ENCODE results near the gene VCL.
"Not testable (repeated sequence)": the region's sequence is repeated elsewhere in the genome, so short reads cannot be mapped to it uniquely, and the experiment has no call there.

The VCL gene

GRCh38 chr10:74047304-74047703 is 49.4 kb downstream of the VCL start:
- no peak for DNase-seq

DNA sequence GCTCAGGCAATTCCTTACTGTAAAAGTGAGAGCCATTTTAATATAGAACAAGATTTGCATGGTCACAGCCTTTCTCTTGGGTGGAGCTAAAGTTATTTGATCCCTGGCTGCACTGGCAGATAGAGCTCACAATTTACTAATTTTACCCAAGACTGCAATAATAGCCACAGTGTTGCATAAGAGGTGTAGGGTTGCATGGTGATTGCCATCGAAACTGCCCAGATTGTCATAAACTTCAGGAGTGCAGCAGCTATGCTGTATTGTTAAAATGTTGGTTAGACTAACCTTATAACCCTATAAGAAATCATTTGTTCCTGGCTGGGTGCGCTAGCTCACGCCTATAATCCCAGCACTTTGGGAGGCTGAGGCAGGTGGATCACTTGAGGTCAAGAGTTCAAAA is 50.0 kb downstream of the VCL start:
- no peak for DNase-seq

GRCh38 chr10:74048433-74048832 is 50.5 kb downstream of the VCL start:
- DNase-seq, result no peak

DNA sequence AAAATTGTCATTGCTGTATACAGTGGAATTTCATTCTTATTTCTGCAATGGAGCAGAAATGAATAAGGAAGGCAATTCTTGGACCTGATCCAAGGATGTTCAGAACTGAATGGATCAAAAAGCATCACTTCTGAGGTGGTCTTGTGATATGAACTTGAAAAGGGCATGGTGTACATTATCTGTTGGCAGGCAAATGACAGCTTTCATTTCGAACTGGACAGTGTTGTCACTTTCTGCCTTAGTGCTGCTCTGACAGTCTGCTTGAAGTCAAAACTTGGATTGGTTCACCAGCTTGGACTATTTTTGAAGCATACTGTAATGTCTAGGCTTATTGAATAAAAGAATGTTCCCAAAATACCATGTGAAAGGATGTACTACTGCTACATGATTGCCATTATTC is 52.0 kb downstream of the VCL start:
- DNase-seq, result no peak

DNA sequence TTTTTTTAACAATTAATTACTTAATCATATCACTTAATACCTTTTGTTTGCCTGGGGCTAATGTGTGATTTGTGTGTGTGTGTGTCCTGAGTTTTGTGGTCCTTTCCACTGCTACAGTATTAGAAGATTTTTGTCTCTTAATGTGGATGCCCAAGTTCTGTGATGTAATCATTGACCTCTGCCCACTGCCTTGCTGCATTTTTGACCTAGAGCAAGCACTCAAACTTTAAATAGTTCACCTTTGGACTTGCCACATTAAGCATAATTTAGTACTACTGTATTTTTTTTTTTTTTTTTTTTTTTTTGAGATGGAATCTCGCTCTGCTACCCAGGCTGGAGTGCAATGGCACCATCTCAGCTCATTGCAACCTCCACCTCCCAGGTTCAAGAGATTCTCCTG is 52.7 kb downstream of the VCL start:
- DNase-seq, result no peak

DNA sequence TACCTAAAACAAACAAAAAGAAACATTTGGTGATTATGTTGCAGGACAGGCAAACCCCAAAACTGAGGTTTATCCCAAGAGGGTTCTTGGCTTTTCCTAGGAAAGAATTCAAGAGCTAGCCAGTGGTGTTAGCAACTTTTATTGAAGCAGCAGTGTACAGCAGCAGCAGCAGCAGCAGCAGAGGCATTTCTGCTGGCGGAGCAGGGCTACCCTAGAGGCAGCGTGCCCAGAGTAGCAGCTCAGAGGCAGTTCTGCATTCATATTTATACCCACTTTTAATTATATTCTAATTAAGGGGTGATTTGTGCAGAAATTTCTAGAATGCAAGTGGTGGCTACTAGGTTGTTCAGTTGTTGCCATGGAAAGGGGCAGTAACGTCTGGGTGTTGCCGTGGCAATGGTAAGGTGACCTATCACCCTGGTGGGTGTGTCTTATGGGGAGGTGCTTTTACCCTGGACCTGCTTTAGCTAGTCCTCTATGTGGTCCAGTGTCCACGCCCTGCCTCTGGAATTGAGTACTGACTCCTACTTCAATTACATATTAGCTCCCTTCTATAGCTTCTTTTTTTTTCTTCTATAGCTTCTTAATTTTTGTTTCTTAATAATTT is 53.9 kb downstream of the VCL start:
- DNase-seq, result no peak

DNA sequence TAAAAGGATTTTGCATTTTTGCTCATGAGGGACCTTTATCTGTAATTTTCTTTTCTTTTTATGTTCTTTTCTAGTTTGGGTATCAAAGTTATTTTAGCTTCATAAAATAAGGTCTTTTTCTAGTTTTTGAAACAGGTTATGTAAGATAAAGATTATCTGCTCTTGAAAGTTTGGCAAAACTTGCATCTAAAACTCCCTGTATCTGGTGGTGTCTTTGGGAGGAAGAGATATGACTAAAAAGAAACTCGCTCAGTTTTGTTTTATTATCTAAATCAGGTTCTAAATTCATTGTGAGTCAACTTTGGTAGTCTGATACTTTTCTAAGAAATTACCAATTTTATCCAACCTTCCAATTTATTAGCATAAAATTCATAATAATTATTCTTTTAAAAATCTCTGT is 55.1 kb downstream of the VCL start:
- no peak for DNase-seq

- no peak for DNase-seq
Observed at GRCh38 chr10:74055383-74056049, 57.6 kb downstream of the VCL start.

DNA sequence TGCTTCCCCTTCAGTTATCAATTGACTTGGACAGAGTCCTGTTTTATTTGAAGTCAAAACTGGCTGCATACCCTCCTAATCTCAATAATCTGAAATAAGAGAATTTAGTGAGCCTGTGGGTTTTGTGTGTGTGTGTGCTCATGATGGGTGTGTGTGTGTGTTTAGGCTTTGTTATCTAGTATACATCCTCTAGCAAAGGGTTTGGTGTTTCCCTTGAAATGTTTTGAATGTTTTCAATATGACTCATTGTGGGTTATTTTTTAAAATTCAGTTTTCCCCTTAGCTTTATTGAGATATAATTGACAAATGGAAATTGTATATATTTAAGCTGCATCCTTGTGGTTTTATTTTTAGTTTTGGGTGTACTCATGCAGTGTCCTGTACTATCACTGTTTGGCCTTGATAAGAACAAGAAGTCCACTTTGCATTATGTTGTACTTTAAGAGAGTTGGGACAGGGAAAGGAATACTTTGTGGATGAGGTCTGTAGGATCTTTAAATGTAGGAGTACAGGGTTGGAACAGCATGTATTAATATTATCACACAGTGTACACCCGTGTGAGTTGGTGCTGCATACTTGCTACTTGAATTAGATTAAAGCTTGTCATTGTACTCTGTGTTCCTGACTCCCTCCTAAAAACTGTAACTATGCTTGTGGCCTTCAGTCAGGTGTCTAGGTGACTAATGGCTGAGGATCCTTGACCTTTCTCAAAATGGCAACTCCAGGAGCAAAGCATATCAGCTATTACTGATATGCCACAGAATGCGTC is 58.3 kb downstream of the VCL start:
- no peak for DNase-seq

DNA sequence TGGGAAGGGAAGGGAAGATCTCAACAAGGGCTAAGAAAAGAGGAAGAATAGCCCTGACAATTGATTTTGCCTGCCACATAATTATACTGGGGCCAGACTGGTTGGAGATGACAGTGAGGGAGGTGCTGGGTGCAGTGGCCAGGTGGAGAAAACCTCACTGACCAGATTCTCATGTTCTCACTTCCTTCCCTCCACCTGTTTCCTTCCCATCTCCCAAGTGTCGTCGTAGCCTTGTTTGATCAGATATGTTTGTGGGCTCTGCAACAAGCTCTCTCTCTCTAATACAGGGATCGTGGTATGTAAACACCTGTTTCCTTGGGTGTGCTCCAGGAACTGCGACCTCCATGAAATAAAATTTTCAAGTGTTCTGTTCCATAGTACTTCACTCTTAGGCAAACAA is 60.2 kb downstream of the VCL start:
- DNase-seq, result no peak

GRCh38 chr10:74058658-74059057 is 60.7 kb downstream of the VCL start:
- DNase-seq, result peak; percentile 52

- no peak for DNase-seq
Observed at GRCh38 chr10:74061104-74061503, 63.2 kb downstream of the VCL start.

- DNase-seq, result not testable (repeated sequence)
Observed at GRCh38 chr10:74061978-74062377, 64.1 kb downstream of the VCL start.

DNA sequence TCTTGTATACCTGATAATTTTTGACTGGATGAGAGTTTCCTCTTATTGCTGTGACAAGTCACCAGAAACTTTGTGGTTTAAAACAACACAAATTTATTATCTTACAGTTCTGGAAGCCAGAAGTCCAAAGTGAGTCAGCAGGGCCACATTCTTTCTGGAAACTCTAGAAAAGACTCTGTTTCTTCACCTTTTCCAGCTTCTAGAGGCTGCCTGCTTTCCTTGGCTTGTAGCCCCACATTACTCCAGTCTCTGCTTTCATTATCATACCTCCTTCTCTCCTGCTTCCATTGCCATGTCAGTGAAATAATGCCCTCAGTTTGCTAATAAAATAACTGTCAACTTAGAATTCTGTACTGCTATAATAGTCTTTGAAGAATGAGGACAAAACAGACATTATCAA is 65.3 kb downstream of the VCL start:
- no peak for DNase-seq

DNA sequence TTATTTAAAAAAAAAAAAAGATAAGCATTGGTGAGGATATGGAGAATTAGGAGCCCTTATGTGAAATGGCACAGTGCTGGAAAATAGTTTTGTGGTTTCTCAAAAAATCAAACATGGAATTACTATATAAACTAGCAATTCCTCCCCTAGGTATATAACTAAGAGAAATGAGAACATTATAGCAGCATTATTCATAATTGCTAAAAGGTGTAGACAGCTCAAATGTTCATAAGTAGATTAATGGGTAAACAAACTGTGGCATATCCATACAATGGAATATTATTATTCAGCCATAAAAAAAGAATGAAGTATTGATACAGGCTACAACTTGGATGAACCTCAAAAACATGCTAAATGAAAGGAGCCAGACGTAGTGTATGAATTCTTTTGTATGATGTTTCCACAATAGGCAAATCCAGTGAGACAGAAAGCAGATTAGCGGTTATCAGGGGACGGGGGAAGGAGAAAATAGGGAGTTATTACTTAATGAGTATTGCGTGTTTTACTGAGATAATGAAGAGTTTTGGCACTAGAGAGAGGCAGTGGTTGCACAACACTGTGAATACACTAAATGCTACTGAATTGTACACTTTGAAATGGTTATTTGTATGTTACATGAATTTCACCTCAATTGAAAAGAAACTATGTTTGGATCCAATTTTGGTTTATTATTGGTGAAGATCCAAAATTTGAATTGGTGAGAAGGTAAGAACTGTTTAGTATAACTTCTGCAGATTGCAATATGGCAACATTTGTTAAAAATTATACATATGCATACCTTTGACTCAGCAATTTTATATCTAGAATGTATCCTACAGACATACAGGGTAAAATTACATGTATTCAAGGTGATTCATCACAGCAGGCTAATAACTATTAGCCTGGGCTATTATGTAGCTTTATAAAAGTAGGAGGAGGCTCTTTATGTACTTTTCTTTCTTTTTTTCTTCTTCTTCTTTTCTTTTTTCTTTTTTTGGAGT is 69.7 kb downstream of the VCL start:
- DNase-seq, result no peak

DNA sequence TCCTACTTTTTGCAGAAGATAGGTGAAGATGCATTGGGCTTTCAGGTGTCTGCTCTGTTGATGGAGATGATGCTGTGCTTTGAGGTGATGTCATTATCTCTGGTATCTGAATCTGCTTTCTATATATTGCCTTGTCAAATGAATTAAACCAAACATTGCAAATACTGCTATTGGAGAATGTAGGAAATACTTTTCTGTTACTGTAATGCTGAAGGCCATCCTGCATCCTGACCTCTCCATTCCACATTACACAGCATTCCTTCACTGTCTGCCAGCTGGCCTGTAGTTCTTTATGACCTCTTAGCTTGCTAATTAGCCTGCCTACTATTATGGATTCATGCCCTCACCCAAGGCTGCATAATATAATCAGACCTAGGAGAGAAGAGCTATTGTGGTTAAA is 73.2 kb downstream of the VCL start:
- no peak for DNase-seq

GRCh38 chr10:74072503-74072902 is 74.6 kb downstream of the VCL start:
- no peak for DNase-seq

DNA sequence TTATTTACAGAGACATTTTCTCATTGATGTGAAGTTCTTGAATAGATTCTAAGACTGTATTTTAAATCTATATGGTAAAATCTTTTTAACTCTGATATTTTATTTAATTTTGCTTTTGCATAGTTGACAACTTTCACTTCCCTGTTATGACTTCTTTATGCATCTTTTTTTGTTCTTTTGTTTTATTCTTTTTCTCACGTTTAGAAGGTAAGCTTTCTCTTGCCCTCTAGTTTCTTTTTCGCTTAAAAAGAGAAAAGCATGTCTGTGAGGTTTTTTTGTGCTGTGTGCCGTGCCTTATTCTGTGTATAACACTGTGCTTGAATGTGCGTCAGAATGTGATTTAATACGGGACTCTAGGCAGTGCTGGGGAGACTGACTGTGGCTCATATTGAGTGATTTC is 78.0 kb downstream of the VCL start:
- no peak for DNase-seq

GRCh38 chr10:74076961-74077360 is 79.0 kb downstream of the VCL start:
- no peak for DNase-seq

DNA sequence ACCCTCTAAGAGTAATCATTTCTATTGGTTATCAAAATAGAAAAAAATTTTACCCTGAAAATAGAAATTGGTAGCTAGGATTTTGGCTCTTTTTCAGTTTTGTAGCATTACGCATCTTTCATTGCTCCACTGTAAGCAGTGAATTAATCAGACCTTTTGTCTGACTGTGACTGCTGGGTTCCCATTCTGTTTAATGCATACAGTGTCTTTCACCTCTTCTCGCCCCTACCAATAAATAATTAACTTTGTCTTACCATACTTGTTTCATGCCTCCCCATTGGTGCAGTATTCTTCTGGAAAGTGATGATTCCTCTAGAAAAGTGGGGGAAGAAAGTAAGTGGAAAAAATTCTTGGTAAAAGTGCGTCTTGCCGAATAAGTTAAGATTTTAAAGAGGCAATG is 79.5 kb downstream of the VCL start:
- no peak for DNase-seq

DNA sequence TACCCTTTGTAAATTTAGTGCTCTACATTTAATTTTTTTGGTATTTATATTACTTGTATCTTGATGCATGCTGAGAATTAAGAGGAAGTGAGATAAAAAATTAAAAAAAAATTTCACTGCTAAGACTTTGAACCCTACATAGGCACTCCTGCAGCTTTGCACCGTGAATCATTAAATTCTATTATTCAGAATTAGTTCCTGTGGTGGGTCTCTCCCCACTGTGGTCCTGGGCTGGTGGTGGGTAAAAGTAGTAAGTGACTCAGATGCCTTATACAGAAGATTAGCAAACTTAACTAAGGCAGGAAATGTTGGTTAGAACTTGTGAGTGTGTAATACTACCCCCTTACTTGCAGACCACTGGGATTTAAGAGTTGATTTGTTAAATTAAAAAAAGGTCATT is 80.1 kb downstream of the VCL start:
- no peak for DNase-seq

DNA sequence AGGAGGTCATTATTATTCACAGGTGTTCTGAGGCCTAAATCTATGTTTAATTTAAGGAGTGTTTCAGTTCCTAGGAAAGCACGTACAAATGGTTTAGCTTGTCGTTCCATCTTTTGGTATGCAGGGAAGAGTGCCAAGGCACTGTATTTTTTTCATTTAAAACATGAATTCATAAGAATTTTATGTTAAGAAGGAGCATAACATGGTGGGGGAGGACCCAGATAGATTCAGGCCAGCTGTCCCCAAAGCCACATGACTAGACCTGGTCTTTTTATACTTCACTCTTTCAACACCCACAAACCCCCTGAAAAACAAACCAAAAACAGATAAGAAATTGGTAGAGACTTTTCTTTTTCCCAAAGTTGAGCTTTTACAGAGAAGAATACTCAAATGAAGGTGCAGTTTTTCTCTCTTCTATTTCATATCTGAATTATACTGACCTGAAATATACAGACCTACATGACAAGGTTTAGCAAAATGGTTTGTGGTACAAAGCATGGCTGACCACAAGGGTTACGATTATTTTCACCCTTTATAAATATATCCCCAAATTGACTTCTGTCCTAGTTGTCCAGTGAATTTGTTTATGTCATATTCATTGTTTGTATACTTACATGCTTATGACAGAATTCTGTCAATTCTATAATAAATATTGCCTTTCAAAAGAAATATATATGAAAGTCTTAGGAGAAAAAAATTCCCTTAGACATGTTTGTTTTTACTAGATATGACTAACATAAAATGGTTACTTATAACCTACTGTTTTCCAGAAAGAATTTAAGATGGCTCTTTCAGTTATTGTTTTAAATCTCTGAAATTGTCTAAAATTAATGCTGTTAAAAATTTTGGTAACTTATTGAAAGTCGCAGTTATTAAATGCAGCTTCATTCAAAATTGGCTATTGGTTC is 81.4 kb downstream of the VCL start:
- no peak for DNase-seq
